HepG2 (cell line): ENCODE measurements around the gene ABCG1.

Experiments used
- CENPT ChIP-seq: sonication (generic); formaldehyde crosslinking; IDR thresholded peaks from 2 replicates; pipeline ENCODE4 v1.8.0; 2022; ENCODE audit warnings: low read depth, mild to moderate bottlenecking, moderate library complexity, missing genetic modification reagents
- HDAC2 ChIP-seq: sonication (generic); formaldehyde crosslinking; IDR thresholded peaks from 2 replicates; pipeline ENCODE4 v1.4.0; 2020; ENCODE audit warnings: missing genetic modification reagents
- PHF8 ChIP-seq: sonication (generic); formaldehyde crosslinking; IDR thresholded peaks from 2 replicates; pipeline ENCODE4 v1.5.0; 2020; ENCODE audit warnings: missing genetic modification reagents
- SMC3 ChIP-seq: IDR thresholded peaks from 2 replicates; pipeline ENCODE4 v1.6.1; 2011; ENCODE audit warnings: low read length, improper control_type of control experiment
- XBP1 ChIP-seq: sonication (generic); formaldehyde crosslinking; IDR thresholded peaks from 2 replicates; pipeline ENCODE4 v1.5.0; 2020; ENCODE audit warnings: missing genetic modification reagents
- ZFP1 ChIP-seq: IDR thresholded peaks from 2 replicates; pipeline ENCODE4 v1.6.1; 2016
- ZNF207 ChIP-seq: fragments of 450-650 bp; IDR thresholded peaks from 2 replicates; pipeline ENCODE4 v1.6.1; 2016; ENCODE audit warnings: antibody characterized with exemption, borderline replicate concordance
- ZNF558 ChIP-seq: sonication (generic); formaldehyde crosslinking; IDR thresholded peaks from 2 replicates; pipeline ENCODE4 v1.9.0; 2022; ENCODE audit warnings: mild to moderate bottlenecking, missing genetic modification reagents, borderline replicate concordance
- ZNF644 ChIP-seq: IDR thresholded peaks from 2 replicates; pipeline ENCODE4 v1.6.1; 2016; ENCODE audit warnings: low read depth
- ZZZ3 ChIP-seq: sonication (generic); formaldehyde crosslinking; IDR thresholded peaks from 2 replicates; pipeline ENCODE4 v1.4.0; 2020; ENCODE audit warnings: missing genetic modification reagents, mild to moderate bottlenecking, borderline replicate concordance
- TF ChIP-seq, protein P1 (sequence below): sonication (generic); formaldehyde crosslinking; IDR thresholded peaks from 2 replicates; pipeline ENCODE4 v1.4.0; 2020; ENCODE audit warnings: low read depth, mild to moderate bottlenecking, missing genetic modification reagents
- TF ChIP-seq, protein P2 (sequence below): sonication (generic); formaldehyde crosslinking; IDR thresholded peaks from 2 replicates; pipeline ENCODE4 v1.4.0; 2020; ENCODE audit warnings: missing genetic modification reagents
- TF ChIP-seq, protein P3 (sequence below): sonication (generic); formaldehyde crosslinking; IDR thresholded peaks from 2 replicates; pipeline ENCODE4 v1.5.0; 2020; ENCODE audit warnings: mild to moderate bottlenecking, missing genetic modification reagents, moderate library complexity
- TF ChIP-seq, protein P4 (sequence below): sonication (generic); formaldehyde crosslinking; IDR thresholded peaks from 2 replicates; pipeline ENCODE4 v1.4.0; 2020; ENCODE audit warnings: mild to moderate bottlenecking, missing genetic modification reagents

DNA sequence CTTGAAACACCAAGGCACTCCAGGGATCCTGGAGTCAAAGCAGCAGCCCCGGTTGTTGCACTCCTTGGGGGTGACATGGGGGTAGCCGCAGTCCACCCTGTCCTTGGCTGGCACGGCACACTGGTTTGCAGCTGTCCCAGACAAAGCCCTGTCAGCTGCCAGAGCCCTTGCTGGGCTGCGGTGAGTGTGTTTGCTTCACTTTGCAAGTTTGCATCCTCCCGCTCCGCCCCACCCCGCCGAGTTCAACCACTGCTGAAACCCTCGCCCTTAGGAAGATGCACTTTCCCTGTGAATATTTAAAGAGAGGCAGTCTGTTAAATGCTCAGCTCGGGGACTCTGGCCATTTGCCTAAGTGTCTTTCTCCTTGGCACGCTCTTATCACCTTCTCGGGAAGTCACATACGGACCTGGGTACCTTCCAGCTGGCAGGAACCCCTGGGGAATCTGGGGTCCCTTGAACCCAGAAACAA lies 94.6 kb downstream of the ABCG1 start:
- TF ChIP-seq, protein P1, sequence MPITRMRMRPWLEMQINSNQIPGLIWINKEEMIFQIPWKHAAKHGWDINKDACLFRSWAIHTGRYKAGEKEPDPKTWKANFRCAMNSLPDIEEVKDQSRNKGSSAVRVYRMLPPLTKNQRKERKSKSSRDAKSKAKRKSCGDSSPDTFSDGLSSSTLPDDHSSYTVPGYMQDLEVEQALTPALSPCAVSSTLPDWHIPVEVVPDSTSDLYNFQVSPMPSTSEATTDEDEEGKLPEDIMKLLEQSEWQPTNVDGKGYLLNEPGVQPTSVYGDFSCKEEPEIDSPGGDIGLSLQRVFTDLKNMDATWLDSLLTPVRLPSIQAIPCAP: no peak
- TF ChIP-seq ZNF207: no peak
- TF ChIP-seq, protein P2, sequence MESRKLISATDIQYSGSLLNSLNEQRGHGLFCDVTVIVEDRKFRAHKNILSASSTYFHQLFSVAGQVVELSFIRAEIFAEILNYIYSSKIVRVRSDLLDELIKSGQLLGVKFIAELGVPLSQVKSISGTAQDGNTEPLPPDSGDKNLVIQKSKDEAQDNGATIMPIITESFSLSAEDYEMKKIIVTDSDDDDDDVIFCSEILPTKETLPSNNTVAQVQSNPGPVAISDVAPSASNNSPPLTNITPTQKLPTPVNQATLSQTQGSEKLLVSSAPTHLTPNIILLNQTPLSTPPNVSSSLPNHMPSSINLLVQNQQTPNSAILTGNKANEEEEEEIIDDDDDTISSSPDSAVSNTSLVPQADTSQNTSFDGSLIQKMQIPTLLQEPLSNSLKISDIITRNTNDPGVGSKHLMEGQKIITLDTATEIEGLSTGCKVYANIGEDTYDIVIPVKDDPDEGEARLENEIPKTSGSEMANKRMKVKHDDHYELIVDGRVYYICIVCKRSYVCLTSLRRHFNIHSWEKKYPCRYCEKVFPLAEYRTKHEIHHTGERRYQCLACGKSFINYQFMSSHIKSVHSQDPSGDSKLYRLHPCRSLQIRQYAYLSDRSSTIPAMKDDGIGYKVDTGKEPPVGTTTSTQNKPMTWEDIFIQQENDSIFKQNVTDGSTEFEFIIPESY: no peak
- no peak for TF ChIP-seq ZZZ3 (CRISPR knock-in tag)
- TF ChIP-seq, protein P3, sequence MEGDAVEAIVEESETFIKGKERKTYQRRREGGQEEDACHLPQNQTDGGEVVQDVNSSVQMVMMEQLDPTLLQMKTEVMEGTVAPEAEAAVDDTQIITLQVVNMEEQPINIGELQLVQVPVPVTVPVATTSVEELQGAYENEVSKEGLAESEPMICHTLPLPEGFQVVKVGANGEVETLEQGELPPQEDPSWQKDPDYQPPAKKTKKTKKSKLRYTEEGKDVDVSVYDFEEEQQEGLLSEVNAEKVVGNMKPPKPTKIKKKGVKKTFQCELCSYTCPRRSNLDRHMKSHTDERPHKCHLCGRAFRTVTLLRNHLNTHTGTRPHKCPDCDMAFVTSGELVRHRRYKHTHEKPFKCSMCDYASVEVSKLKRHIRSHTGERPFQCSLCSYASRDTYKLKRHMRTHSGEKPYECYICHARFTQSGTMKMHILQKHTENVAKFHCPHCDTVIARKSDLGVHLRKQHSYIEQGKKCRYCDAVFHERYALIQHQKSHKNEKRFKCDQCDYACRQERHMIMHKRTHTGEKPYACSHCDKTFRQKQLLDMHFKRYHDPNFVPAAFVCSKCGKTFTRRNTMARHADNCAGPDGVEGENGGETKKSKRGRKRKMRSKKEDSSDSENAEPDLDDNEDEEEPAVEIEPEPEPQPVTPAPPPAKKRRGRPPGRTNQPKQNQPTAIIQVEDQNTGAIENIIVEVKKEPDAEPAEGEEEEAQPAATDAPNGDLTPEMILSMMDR (CRISPR knock-in tag): no peak
- TF ChIP-seq, protein P4, sequence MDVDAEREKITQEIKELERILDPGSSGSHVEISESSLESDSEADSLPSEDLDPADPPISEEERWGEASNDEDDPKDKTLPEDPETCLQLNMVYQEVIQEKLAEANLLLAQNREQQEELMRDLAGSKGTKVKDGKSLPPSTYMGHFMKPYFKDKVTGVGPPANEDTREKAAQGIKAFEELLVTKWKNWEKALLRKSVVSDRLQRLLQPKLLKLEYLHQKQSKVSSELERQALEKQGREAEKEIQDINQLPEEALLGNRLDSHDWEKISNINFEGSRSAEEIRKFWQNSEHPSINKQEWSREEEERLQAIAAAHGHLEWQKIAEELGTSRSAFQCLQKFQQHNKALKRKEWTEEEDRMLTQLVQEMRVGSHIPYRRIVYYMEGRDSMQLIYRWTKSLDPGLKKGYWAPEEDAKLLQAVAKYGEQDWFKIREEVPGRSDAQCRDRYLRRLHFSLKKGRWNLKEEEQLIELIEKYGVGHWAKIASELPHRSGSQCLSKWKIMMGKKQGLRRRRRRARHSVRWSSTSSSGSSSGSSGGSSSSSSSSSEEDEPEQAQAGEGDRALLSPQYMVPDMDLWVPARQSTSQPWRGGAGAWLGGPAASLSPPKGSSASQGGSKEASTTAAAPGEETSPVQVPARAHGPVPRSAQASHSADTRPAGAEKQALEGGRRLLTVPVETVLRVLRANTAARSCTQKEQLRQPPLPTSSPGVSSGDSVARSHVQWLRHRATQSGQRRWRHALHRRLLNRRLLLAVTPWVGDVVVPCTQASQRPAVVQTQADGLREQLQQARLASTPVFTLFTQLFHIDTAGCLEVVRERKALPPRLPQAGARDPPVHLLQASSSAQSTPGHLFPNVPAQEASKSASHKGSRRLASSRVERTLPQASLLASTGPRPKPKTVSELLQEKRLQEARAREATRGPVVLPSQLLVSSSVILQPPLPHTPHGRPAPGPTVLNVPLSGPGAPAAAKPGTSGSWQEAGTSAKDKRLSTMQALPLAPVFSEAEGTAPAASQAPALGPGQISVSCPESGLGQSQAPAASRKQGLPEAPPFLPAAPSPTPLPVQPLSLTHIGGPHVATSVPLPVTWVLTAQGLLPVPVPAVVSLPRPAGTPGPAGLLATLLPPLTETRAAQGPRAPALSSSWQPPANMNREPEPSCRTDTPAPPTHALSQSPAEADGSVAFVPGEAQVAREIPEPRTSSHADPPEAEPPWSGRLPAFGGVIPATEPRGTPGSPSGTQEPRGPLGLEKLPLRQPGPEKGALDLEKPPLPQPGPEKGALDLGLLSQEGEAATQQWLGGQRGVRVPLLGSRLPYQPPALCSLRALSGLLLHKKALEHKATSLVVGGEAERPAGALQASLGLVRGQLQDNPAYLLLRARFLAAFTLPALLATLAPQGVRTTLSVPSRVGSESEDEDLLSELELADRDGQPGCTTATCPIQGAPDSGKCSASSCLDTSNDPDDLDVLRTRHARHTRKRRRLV (CRISPR knock-in tag): no peak
- no peak for TF ChIP-seq ZFP1 (CRISPR knock-in tag)
- TF ChIP-seq PHF8 (CRISPR knock-in tag): no peak
- TF ChIP-seq CENPT (CRISPR knock-in tag): no peak
- no peak for TF ChIP-seq SMC3
- no peak for TF ChIP-seq ZNF558
- no peak for TF ChIP-seq ZNF644 (CRISPR knock-in tag)
- no peak for TF ChIP-seq XBP1 (CRISPR knock-in tag)
- TF ChIP-seq HDAC2 (CRISPR knock-in tag): no peak
